DND-41 (cell line): ENCODE results near the gene TTC12.

ENCODE experiments used
- EZH2 ChIP-seq: IDR thresholded peaks from 3 replicates; pipeline ENCODE4 v1.6.1; 2012; ENCODE audit warnings: borderline replicate concordance, low read depth, mild to moderate bottlenecking, moderate library complexity, low read length, inconsistent platforms; ENCODE audit not compliant: severe bottlenecking
- TF ChIP-seq, protein P1 (sequence below): IDR thresholded peaks from 2 replicates; pipeline ENCODE4 v1.5.1; 2012; ENCODE audit warnings: borderline replicate concordance, low read length, moderate library complexity, mild to moderate bottlenecking; ENCODE audit not compliant: poor library complexity, severe bottlenecking; ENCODE audit errors: extremely low read depth

DNA sequence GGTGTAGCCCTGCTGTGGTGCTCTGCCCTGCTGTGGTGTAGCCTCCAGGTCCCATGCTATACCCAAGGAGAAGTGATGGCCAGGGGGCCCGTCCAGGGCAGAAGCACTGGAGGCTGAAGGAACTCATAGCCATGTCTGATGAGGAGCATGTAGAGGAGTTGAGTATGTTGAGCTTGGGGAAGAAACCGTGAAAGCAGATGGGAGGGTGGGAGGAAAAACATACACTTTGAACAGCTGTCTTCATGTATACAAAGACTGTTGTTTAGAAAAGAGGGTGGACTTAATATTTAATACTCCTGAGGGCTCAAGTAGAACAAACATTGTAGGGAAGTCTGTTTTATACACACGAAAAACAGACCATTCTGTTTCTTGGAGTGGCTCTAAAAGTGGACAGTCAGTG lies 26.6 kb upstream of the TTC12 start:
- TF ChIP-seq, protein P1, sequence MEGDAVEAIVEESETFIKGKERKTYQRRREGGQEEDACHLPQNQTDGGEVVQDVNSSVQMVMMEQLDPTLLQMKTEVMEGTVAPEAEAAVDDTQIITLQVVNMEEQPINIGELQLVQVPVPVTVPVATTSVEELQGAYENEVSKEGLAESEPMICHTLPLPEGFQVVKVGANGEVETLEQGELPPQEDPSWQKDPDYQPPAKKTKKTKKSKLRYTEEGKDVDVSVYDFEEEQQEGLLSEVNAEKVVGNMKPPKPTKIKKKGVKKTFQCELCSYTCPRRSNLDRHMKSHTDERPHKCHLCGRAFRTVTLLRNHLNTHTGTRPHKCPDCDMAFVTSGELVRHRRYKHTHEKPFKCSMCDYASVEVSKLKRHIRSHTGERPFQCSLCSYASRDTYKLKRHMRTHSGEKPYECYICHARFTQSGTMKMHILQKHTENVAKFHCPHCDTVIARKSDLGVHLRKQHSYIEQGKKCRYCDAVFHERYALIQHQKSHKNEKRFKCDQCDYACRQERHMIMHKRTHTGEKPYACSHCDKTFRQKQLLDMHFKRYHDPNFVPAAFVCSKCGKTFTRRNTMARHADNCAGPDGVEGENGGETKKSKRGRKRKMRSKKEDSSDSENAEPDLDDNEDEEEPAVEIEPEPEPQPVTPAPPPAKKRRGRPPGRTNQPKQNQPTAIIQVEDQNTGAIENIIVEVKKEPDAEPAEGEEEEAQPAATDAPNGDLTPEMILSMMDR, result no peak
- no peak for TF ChIP-seq EZH2
